Nephron progenitor cell (in vitro differentiated cells): ENCODE measurements around the gene RAB11B.
"Not testable (repeated sequence)": the region's sequence is repeated elsewhere in the genome, so short reads cannot be mapped to it uniquely, and the experiment has no call there.

Source experiments
- DNase-seq: peaks from one replicate; pipeline ENCODE4 v3.0.0; 2021
- H3K27ac Mint-ChIP-seq: 2 replicates; pipeline ENCODE4 v1.8.0; 2021; ENCODE audit warnings: mild to moderate bottlenecking, moderate library complexity, mixed read lengths
- H3K27me3 Mint-ChIP-seq: 2 replicates; pipeline ENCODE4 v1.8.0; 2021; ENCODE audit warnings: mild to moderate bottlenecking, low read depth, mixed read lengths; ENCODE audit not compliant: poor library complexity
- H3K36me3 Mint-ChIP-seq: 2 replicates; pipeline ENCODE4 v1.8.0; 2021; ENCODE audit warnings: low read depth, mixed read lengths
- H3K4me1 Mint-ChIP-seq: 2 replicates; pipeline ENCODE4 v1.8.0; 2021; ENCODE audit warnings: mixed read lengths
- H3K4me3 Mint-ChIP-seq: 2 replicates; pipeline ENCODE4 v1.8.0; 2021; ENCODE audit warnings: mild to moderate bottlenecking, moderate library complexity, mixed read lengths
- H3K9me3 Mint-ChIP-seq: 2 replicates; pipeline ENCODE4 v1.8.0; 2021; ENCODE audit warnings: mild to moderate bottlenecking, moderate library complexity, mixed read lengths
- CTCF ChIP-seq: fragments of 200-600 bp; sonication (generic); IDR thresholded peaks from 2 replicates; pipeline ENCODE4 v1.5.0; 2021; ENCODE audit warnings: antibody characterized with exemption

Gene RAB11B

GRCh38 chr19:8429044-8429443 lies 38.9 kb downstream of the RAB11B start:
- Mint-ChIP-seq H3K4me1 (peaks cover 13% of the 10 kb centered on the region), H3K4me3 (no peak overlapping the region), H3K36me3 (peaks cover 8% of the 10 kb centered on the region), H3K9me3 (no peaks in the 10 kb centered on the region), H3K27ac (no peak overlapping the region), H3K27me3 (no peaks in the 10 kb centered on the region)
- no peak for TF ChIP-seq CTCF
- DNase-seq, result no peak

GRCh38 chr19:8429826-8430225 lies 39.7 kb downstream of the RAB11B start:
- Mint-ChIP-seq H3K27ac (no peak overlapping the region), H3K4me1 (peaks cover 5% of the 10 kb centered on the region), H3K4me3 (no peak overlapping the region), H3K9me3 (no peaks in the 10 kb centered on the region), H3K36me3 (peaks cover 8% of the 10 kb centered on the region), H3K27me3 (no peaks in the 10 kb centered on the region)
- no peak for DNase-seq
- TF ChIP-seq CTCF, result no peak

GRCh38 chr19:8430650-8431049 lies 40.5 kb downstream of the RAB11B start:
- TF ChIP-seq CTCF, result no peak
- H3K4me1 Mint-ChIP-seq, result peaks cover 12% of the 10 kb centered on the region
- DNase-seq, result no peak
- peaks cover 14% of the 10 kb centered on the region for H3K36me3 Mint-ChIP-seq
- no peaks in the 10 kb centered on the region for H3K27me3 Mint-ChIP-seq
- peak overlapping the region; percentile 95 for H3K27ac Mint-ChIP-seq
- no peaks in the 10 kb centered on the region for H3K9me3 Mint-ChIP-seq
- no peak overlapping the region for H3K4me3 Mint-ChIP-seq

- TF ChIP-seq CTCF, result no peak
- Mint-ChIP-seq H3K27ac (no peak overlapping the region), H3K4me1 (peaks cover 21% of the 10 kb centered on the region), H3K4me3 (no peak overlapping the region), H3K9me3 (no peaks in the 10 kb centered on the region), H3K36me3 (peaks cover 14% of the 10 kb centered on the region), H3K27me3 (no peaks in the 10 kb centered on the region)
- no peak for DNase-seq
Measured at GRCh38 chr19:8438236-8438635, 48.1 kb downstream of the RAB11B start.

- Mint-ChIP-seq H3K36me3 (peaks cover 15% of the 10 kb centered on the region), H3K27ac (peak overlapping the region; percentile 95), H3K4me1 (peaks cover 27% of the 10 kb centered on the region), H3K4me3 (peak overlapping the region; percentile 47), H3K9me3 (no peaks in the 10 kb centered on the region), H3K27me3 (no peaks in the 10 kb centered on the region)
- no peak for TF ChIP-seq CTCF
- DNase-seq, result no peak
Measured at GRCh38 chr19:8441725-8442544, 51.8 kb downstream of the RAB11B start.

- H3K9me3 Mint-ChIP-seq, H3K27me3 Mint-ChIP-seq, DNase-seq: not testable (repeated sequence)
- Mint-ChIP-seq H3K4me3 (peak overlapping the region; percentile 97), H3K4me1 (peaks cover 49% of the 10 kb centered on the region), H3K36me3 (peaks cover 23% of the 10 kb centered on the region), H3K27ac (peak overlapping the region; percentile 100)
Measured at GRCh38 chr19:8444140-8444676, 54.0 kb downstream of the RAB11B start.
